Measurements from ENCODE around the gene STK38. TPM values are rescaled to one million over a fixed set of nuclear protein-coding genes. Genes with fewer than 3 reads are reported as not detected.

STK38 gene
- total RNA-seq, 1 experiment from 2014 or later, result 44.7 TPM

GRCh38 chr6:36593569-36594028, 46.3 kb upstream of the STK38 start:
- ChIA-PET POLR2A (interaction anchor here (0.7 kb wide), 1 partner anchor 128 kb away, joined by 9 read pairs; no protein-coding TSS in a partner anchor), CTCF (no interaction called here)
- Histone ChIP-seq H3K4me3 (ENCODE audit: low read depth in 2 of 2, low read length in 2 of 2) (peak overlapping the region; percentile 98 to 99), H3K9me3 (ENCODE audit: control insufficient read depth, insufficient read depth, low read depth, low read length) (no peaks in the 10 kb centered on the region), H3K4me1 (ENCODE audit: control insufficient read depth, insufficient read depth, low read length) (peaks cover 12% of the 10 kb centered on the region), H3K27ac (ENCODE audit: low read length) (peak overlapping the region; percentile 99), H3K36me3 (ENCODE audit: control insufficient read depth, insufficient read depth, low read length) (peaks cover 30% of the 10 kb centered on the region), H3K27me3 (ENCODE audit: control insufficient read depth, insufficient read depth, low read length) (no peaks in the 10 kb centered on the region)
- intact Hi-C loops (cut with micrococcal nuclease; ENCODE audit: unreplicated experiment) (loop anchor here (2.0 kb wide), 1 partner anchor 47 kb away; the partner anchor contains the start of gene STK38), in situ Hi-C loops (cut with HindIII; ENCODE audit: low pct_unique_long_range_greater_than_20kb, low sequenced_read_pairs) (no loop called here)
- no peak for TF ChIP-seq SIN3A (IDR thresholded peaks at IDR 0.05; ENCODE audit: borderline replicate concordance, insufficient read depth, low read depth, low read length)
- TF ChIP-seq TCF7L2 (IDR thresholded peaks at IDR 0.05; ENCODE audit: low read depth, low read length), result no peak
- TF ChIP-seq POLR2AphosphoS5 (IDR thresholded peaks at IDR 0.05; ENCODE audit: low read depth, low read length), result no peak
- TF ChIP-seq CTCF (IDR thresholded peaks at IDR 0.05), result no peak
- TF ChIP-seq REST (IDR thresholded peaks at IDR 0.05; ENCODE audit: insufficient read depth in 1 of 2, low read depth in 2 of 2, low read length in 1 of 2), result no peak
- ATAC-seq (peak; percentile 57), DNase-seq (ENCODE audit: low read depth, low spot score) (no peak)
- TSS peak; percentile 97 for BruUV-seq (replicated peaks)

- DNase-seq (ENCODE audit: low read depth, low spot score) (no peak), ATAC-seq (no peak)
- POLR2A ChIA-PET, result no interaction called here
- Histone ChIP-seq H3K27me3 (ENCODE audit: control insufficient read depth, insufficient read depth, low read length) (no peaks in the 10 kb centered on the region), H3K27ac (ENCODE audit: low read length) (peak overlapping the region; percentile 60), H3K4me1 (ENCODE audit: control insufficient read depth, insufficient read depth, low read length) (no peaks in the 10 kb centered on the region; the same call in 1 of the 2 replicates), H3K9me3 (ENCODE audit: control insufficient read depth, insufficient read depth, low read depth, low read length) (no peaks in the 10 kb centered on the region), H3K36me3 (ENCODE audit: control insufficient read depth, insufficient read depth, low read length) (peaks cover 19% of the 10 kb centered on the region), H3K4me3 (ENCODE audit: low read depth in 2 of 2, low read length in 2 of 2) (no peak overlapping the region)
- CTCF ChIA-PET, result no interaction called here
- TF ChIP-seq CTCF (IDR thresholded peaks at IDR 0.05), result no peak
- no peak for TF ChIP-seq TCF7L2 (IDR thresholded peaks at IDR 0.05; ENCODE audit: low read depth, low read length)
- in situ Hi-C loops (cut with HindIII; ENCODE audit: low pct_unique_long_range_greater_than_20kb, low sequenced_read_pairs) (no loop called here), intact Hi-C loops (cut with micrococcal nuclease; ENCODE audit: unreplicated experiment) (no loop called here)
- TSS peak; percentile 91 for BruUV-seq (replicated peaks)
Measured at GRCh38 chr6:36592221-36592655, 45.0 kb upstream of the STK38 start.
